ENCODE data around the gene CEP78. TPM values are rescaled to one million over a fixed set of nuclear protein-coding genes. Genes with fewer than 3 reads are reported as not detected.
A peak's percentile ranks its signal among the peaks of the same experiment; 100 is the strongest.

CEP78 gene
- total RNA-seq, 4 donors from 2014 or later = 6.8 to 12.9 (median 9.4) TPM

DNA sequence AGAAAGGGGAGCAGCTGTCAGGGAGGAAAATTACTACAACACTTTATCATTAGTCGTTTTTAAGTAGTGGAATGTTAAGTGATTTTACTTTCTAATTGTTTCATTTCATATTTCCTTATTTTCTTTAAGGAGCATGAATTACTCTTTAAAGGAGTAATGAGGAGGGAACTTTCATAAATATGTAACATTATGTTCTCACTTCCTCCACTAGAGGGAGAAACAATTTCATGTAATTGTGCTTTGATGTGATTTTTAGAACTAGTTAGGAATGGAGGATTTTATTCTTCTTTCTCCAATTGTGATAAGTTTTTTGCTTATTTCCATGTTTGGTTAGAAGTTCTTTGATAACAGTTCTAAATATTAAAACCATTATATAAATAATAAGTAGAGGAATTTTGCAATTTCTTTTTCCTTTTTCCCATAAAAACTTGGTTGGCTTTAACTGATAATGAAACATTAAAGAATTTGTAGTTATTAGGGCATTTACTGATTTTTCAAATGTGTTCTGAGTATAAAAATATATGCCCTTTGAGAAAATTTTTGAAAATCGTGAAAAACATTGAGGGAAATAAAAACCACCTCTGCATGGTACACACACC, 25.6 kb downstream of the CEP78 start:
- Histone ChIP-seq H3K27me3 (no peaks in the 10 kb centered on the region), H3K27ac (replicated peaks in 1 of 4) (no peak overlapping the region), H3K4me3 (no peak overlapping the region), H3K9me3 (no peaks in the 10 kb centered on the region), H3K36me3 (peaks cover 6 to 37% (median 12%) of the 10 kb centered on the region in 4 donors), H3K4me1 (no peaks in the 10 kb centered on the region)
- DNase-seq (ENCODE audit: extremely low spot score) = no peak
- TF ChIP-seq, protein P1, sequence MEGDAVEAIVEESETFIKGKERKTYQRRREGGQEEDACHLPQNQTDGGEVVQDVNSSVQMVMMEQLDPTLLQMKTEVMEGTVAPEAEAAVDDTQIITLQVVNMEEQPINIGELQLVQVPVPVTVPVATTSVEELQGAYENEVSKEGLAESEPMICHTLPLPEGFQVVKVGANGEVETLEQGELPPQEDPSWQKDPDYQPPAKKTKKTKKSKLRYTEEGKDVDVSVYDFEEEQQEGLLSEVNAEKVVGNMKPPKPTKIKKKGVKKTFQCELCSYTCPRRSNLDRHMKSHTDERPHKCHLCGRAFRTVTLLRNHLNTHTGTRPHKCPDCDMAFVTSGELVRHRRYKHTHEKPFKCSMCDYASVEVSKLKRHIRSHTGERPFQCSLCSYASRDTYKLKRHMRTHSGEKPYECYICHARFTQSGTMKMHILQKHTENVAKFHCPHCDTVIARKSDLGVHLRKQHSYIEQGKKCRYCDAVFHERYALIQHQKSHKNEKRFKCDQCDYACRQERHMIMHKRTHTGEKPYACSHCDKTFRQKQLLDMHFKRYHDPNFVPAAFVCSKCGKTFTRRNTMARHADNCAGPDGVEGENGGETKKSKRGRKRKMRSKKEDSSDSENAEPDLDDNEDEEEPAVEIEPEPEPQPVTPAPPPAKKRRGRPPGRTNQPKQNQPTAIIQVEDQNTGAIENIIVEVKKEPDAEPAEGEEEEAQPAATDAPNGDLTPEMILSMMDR (IDR thresholded peaks at IDR 0.05) = peak; percentile 52 to 68 (median 66)
- no peak for TF ChIP-seq EP300 (IDR thresholded peaks at IDR 0.05)
- WGBS = 45% methylated on average over 2 of the region's 2 CpGs
- intact Hi-C loops (cut with DNase I) = loop anchor here (2.0 to 5.0 kb wide), 2 partner anchors 36 to 107 kb away; partner anchors contain the start of gene PSAT1

DNA sequence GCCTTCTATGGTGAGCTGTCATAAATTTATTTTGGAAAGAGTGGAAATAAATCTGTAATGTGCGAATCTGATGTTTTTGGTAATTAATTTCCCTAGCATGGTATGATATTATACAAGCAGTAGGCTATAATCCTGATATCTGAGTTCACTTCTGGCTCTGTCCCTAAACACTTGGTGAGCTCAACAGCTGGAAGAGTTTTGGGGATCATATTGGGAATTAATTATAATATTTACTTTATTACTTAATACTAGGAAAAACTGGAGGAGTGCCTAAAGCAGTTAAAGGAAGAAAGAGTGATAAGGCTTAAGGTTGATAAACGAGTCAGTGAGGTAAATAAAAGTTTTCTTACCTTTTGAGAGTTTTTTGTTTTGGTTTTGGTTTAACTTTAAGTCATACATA, 26.8 kb downstream of the CEP78 start:
- intact Hi-C loops (cut with DNase I) = loop anchor here (2.0 to 5.0 kb wide), 2 partner anchors 35 to 106 kb away; partner anchors contain the start of gene PSAT1
- no peak overlapping the region for H3K27ac ChIP-seq (replicated peaks in 1 of 4)
- peaks cover 14 to 42% (median 19%) of the 10 kb centered on the region in 4 donors for H3K36me3 ChIP-seq
- TF ChIP-seq POLR2AphosphoS5 (IDR thresholded peaks at IDR 0.05) = no peak
- TF ChIP-seq, protein P1 (IDR thresholded peaks at IDR 0.05) = no peak
- TF ChIP-seq EP300 (IDR thresholded peaks at IDR 0.05) = no peak
- TF ChIP-seq POLR2A (IDR thresholded peaks at IDR 0.05; ENCODE audit: low read depth) = no peak
- no peaks in the 10 kb centered on the region for H3K27me3 ChIP-seq
- no peaks in the 10 kb centered on the region for H3K9me3 ChIP-seq
- no peaks in the 10 kb centered on the region for H3K4me1 ChIP-seq
- DNase-seq (ENCODE audit: extremely low spot score) = no peak
- WGBS = 96% methylated on average over 2 of the region's 2 CpGs
- H3K4me3 ChIP-seq = no peak overlapping the region

DNA sequence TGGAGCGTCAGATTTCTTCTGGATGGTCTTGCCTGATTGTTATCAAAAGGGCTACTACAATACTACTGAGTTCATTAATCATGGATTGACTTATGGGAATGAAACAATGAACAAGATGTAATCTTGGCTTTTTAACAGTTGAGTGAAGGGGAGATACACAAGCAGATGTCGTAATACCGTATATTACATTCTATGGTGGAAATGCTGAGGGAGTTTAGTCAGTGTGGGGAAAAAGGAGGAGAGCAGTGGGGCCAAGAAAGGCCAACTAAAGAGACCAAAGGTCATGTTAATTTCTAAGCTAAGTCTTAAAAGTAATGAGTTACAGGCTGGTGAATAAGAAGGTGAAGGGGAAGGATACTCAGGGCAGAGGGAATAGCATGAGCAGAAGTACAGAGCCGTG, 32.0 kb downstream of the CEP78 start:
- Histone ChIP-seq H3K27me3 (no peaks in the 10 kb centered on the region), H3K36me3 (peaks cover 14 to 62% (median 22%) of the 10 kb centered on the region in 4 donors), H3K4me3 (no peak overlapping the region), H3K4me1 (no peaks in the 10 kb centered on the region), H3K27ac (replicated peaks in 1 of 4) (no peak overlapping the region), H3K9me3 (no peaks in the 10 kb centered on the region)
- no peak for TF ChIP-seq POLR2AphosphoS5 (IDR thresholded peaks at IDR 0.05)
- WGBS = 97% methylated on average over 4 of the region's 4 CpGs
- no peak for DNase-seq (ENCODE audit: extremely low spot score)
- intact Hi-C loops (cut with DNase I) = no loop called here

DNA sequence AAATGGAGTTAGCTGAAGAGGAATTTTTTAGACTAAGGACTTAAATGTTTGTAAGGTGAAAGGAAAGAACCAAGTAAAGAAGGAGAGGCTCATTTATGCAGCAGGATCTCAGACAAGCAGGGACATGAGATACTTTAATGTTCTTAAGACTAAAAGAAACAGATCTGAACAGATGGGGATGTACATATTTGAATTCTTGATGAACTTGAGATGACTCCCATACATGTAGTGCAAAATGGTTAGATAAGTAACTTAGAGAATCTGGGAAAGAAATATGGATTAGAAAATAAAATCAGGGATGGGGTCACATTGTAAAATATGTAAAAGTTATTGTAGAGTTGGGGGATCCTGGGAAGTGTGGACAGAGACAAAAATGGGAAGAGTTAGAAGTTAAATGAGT, 33.9 kb downstream of the CEP78 start:
- TF ChIP-seq POLR2AphosphoS5 (IDR thresholded peaks at IDR 0.05) (no peak), EP300 (IDR thresholded peaks at IDR 0.05) (no peak), POLR2A (IDR thresholded peaks at IDR 0.05; ENCODE audit: low read depth) (no peak)
- TF ChIP-seq, protein P1 (IDR thresholded peaks at IDR 0.05) = no peak
- Histone ChIP-seq H3K27me3 (no peaks in the 10 kb centered on the region), H3K4me1 (no peaks in the 10 kb centered on the region), H3K27ac (replicated peaks in 1 of 4) (no peak overlapping the region), H3K4me3 (no peak overlapping the region), H3K9me3 (no peaks in the 10 kb centered on the region), H3K36me3 (peaks cover 14 to 58% (median 22%) of the 10 kb centered on the region in 4 donors)
- intact Hi-C loops (cut with DNase I) = no loop called here
- DNase-seq (ENCODE audit: extremely low spot score) = no peak

DNA sequence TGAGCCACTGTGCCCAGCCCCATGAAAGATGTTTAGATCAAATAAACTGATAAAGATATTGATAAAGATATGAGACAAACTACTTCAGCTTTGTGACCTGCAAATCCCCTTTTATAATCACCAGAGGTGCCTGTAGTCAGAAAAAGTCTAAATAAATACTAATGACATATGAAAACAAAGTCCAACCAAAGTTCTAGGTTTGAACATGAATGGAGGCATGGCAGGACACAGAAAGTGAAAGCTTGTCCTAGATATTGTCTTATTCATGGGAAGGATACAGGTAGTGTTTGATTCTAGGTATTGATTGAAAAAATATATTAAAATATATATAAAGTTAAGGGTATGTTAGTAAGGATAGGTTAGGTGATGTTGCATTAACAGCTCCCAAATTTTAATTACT, 36.4 kb downstream of the CEP78 start:
- DNase-seq (ENCODE audit: extremely low spot score) = no peak
- TF ChIP-seq, protein P1 (IDR thresholded peaks at IDR 0.05) = no peak
- no peak for TF ChIP-seq POLR2A (IDR thresholded peaks at IDR 0.05; ENCODE audit: low read depth)
- no peak for TF ChIP-seq EP300 (IDR thresholded peaks at IDR 0.05)
- no peak for TF ChIP-seq POLR2AphosphoS5 (IDR thresholded peaks at IDR 0.05)
- H3K27me3 ChIP-seq = no peaks in the 10 kb centered on the region
- no peaks in the 10 kb centered on the region for H3K4me1 ChIP-seq
- H3K36me3 ChIP-seq = peaks cover 0 to 33% (median 6%) of the 10 kb centered on the region in 4 donors
- intact Hi-C loops (cut with DNase I) = no loop called here
- no peaks in the 10 kb centered on the region for H3K9me3 ChIP-seq
- H3K27ac ChIP-seq (replicated peaks in 1 of 4) = no peak overlapping the region
- H3K4me3 ChIP-seq = no peak overlapping the region

Measured in esophagus muscularis mucosa (tissue), 4 donors.